Peyer's patch (tissue), 4 donors: ENCODE data around the gene LMX1B. TPM values are rescaled to one million over a fixed set of nuclear protein-coding genes. Genes with fewer than 3 reads are reported as not detected.

Source experiments
- DNase-seq, 3 donors: peaks; one replicate each; pipeline ENCODE4 v3.0.0-alpha.2; 2017 to 2019
- H3K27ac ChIP-seq, 4 donors: fragments of 200-600 bp; sonication (generic); one replicate each; pipeline ENCODE4 v1.5.1; 2016 to 2019
- H3K27me3 ChIP-seq, 2 donors: fragments of 200-600 bp; sonication (generic); one replicate each; pipeline ENCODE4 v1.5.1; 2019
- H3K36me3 ChIP-seq, 3 donors: fragments of 200-600 bp; sonication (generic); one replicate each; pipeline ENCODE4 v1.5.1; 2016 to 2019
- H3K4me1 ChIP-seq, 4 donors: fragments of 200-600 bp; sonication (generic); one replicate each; pipeline ENCODE4 v1.5.1; 2016 to 2019
- H3K4me3 ChIP-seq, 4 donors: fragments of 200-600 bp; sonication (generic); 1 replicate in 3 of 4; 2 replicates in 1 of 4; pipeline ENCODE4 v1.5.1; 2016 to 2019; ENCODE audit warnings: mild to moderate bottlenecking in 1 of 4
- H3K9me3 ChIP-seq, 4 donors: fragments of 200-600 bp; sonication (generic); one replicate each; pipeline ENCODE4 v1.5.1; 2016 to 2019; ENCODE audit warnings: mild to moderate bottlenecking in 1 of 4
- POLR2A ChIP-seq, 2 donors: fragments of 450-650 bp; IDR thresholded peaks; one replicate each; pipeline ENCODE4 v1.5.1; 2017; ENCODE audit warnings: antibody characterized with exemption in 2 of 2, mild to moderate bottlenecking in 2 of 2, moderate library complexity in 2 of 2
- total RNA-seq, 4 donors: library from RNA; depleted of rRNA; stranded (reverse); fragments of >200 nt; gene quantifications; one replicate each; pipeline ENCODE4 v1.1.0, GENCODE V29; 2016
- TF ChIP-seq, protein P1 (sequence below), 6 experiments: fragments of 450-650 bp in 4 of 6; fragments of 200-600 bp in 2 of 6; sonication (generic) in 1 of 6; IDR thresholded peaks; one replicate each; pipeline ENCODE4 v1.5.1; 2017 to 2019; ENCODE audit warnings: antibody characterized with exemption in 6 of 6, mild to moderate bottlenecking in 3 of 6, moderate library complexity in 1 of 6

Gene LMX1B
- total RNA-seq, 4 donors from 2014 or later, result not detected

GRCh38 chr9:126698251-126698650 is 84.5 kb downstream of the LMX1B start:
- Histone ChIP-seq H3K9me3 (no peaks in the 10 kb centered on the region), H3K36me3 (no peaks in the 10 kb centered on the region), H3K27me3 (no peaks in the 10 kb centered on the region), H3K4me3 (no peak overlapping the region), H3K27ac (no peak overlapping the region), H3K4me1 (no peaks in the 10 kb centered on the region)
- TF ChIP-seq, protein P1, sequence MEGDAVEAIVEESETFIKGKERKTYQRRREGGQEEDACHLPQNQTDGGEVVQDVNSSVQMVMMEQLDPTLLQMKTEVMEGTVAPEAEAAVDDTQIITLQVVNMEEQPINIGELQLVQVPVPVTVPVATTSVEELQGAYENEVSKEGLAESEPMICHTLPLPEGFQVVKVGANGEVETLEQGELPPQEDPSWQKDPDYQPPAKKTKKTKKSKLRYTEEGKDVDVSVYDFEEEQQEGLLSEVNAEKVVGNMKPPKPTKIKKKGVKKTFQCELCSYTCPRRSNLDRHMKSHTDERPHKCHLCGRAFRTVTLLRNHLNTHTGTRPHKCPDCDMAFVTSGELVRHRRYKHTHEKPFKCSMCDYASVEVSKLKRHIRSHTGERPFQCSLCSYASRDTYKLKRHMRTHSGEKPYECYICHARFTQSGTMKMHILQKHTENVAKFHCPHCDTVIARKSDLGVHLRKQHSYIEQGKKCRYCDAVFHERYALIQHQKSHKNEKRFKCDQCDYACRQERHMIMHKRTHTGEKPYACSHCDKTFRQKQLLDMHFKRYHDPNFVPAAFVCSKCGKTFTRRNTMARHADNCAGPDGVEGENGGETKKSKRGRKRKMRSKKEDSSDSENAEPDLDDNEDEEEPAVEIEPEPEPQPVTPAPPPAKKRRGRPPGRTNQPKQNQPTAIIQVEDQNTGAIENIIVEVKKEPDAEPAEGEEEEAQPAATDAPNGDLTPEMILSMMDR (IDR thresholded peaks at IDR 0.05), result no peak
- TF ChIP-seq POLR2A (IDR thresholded peaks at IDR 0.05), result no peak
- DNase-seq, result no peak

- Histone ChIP-seq H3K4me3 (no peak overlapping the region), H3K27me3 (no peaks in the 10 kb centered on the region), H3K27ac (no peak overlapping the region), H3K36me3 (no peaks in the 10 kb centered on the region), H3K9me3 (no peaks in the 10 kb centered on the region), H3K4me1 (no peaks in the 10 kb centered on the region)
- DNase-seq, result peak in 1 of 3 donors; percentile 36
- TF ChIP-seq, protein P1 (IDR thresholded peaks at IDR 0.05), result no peak
- TF ChIP-seq POLR2A (IDR thresholded peaks at IDR 0.05), result no peak
Measured at GRCh38 chr9:126698756-126699155, 85.0 kb downstream of the LMX1B start.

GRCh38 chr9:126699401-126699881 is 85.7 kb downstream of the LMX1B start:
- Histone ChIP-seq H3K27me3 (no peaks in the 10 kb centered on the region), H3K4me1 (no peaks in the 10 kb centered on the region), H3K4me3 (no peak overlapping the region), H3K36me3 (no peaks in the 10 kb centered on the region), H3K9me3 (no peaks in the 10 kb centered on the region), H3K27ac (no peak overlapping the region)
- TF ChIP-seq, protein P1 (IDR thresholded peaks at IDR 0.05), result no peak
- TF ChIP-seq POLR2A (IDR thresholded peaks at IDR 0.05), result no peak
- DNase-seq, result peak in 1 of 3 donors; percentile 32

- peaks cover 0 to 4% (median 0%) of the 10 kb centered on the region in 4 donors for H3K4me1 ChIP-seq
- no peak overlapping the region for H3K27ac ChIP-seq
- no peaks in the 10 kb centered on the region for H3K9me3 ChIP-seq
- no peak for TF ChIP-seq POLR2A (IDR thresholded peaks at IDR 0.05)
- TF ChIP-seq, protein P1 (IDR thresholded peaks at IDR 0.05), result no peak
- H3K27me3 ChIP-seq, result no peaks in the 10 kb centered on the region
- no peak overlapping the region for H3K4me3 ChIP-seq
- no peak for DNase-seq
- H3K36me3 ChIP-seq, result no peaks in the 10 kb centered on the region
Measured at GRCh38 chr9:126700296-126700695, 86.6 kb downstream of the LMX1B start.

- TF ChIP-seq POLR2A (IDR thresholded peaks at IDR 0.05), result no peak
- TF ChIP-seq, protein P1 (IDR thresholded peaks at IDR 0.05), result no peak
- no peaks in the 10 kb centered on the region for H3K36me3 ChIP-seq
- no peaks in the 10 kb centered on the region for H3K9me3 ChIP-seq
- no peak overlapping the region for H3K27ac ChIP-seq
- peaks cover 0 to 8% (median 0%) of the 10 kb centered on the region in 4 donors for H3K4me1 ChIP-seq
- no peak overlapping the region for H3K4me3 ChIP-seq
- DNase-seq, result peak in 1 of 3 donors; percentile 28
- H3K27me3 ChIP-seq, result no peaks in the 10 kb centered on the region
Measured at GRCh38 chr9:126700903-126701812, 87.4 kb downstream of the LMX1B start.
